GM23338 (cell line): ENCODE results near the gene PPP1R7. TPM values are rescaled to one million over a fixed set of nuclear protein-coding genes. Genes with fewer than 3 reads are reported as not detected.

Experiments used
- ATAC-seq: fragments of 200-7000 bp; cut with Tn5 transposase; 3 replicates; pipeline ENCODE4 v1.9.1; 2020
- DNase-seq: peaks from one replicate; pipeline ENCODE4 v3.0.0-alpha.2; 2015; ENCODE audit warnings: low spot score
- H2AFZ ChIP-seq: fragments of 200-600 bp; sonication (generic); 2 replicates; pipeline ENCODE4 v1.8.0; 2016; ENCODE audit warnings: antibody characterized with exemption, mild to moderate bottlenecking, moderate library complexity
- H3F3A ChIP-seq: fragments of 200-600 bp; sonication (generic); replicated peaks from 2 replicates; pipeline ENCODE4 v1.8.0; 2017; ENCODE audit warnings: antibody characterized with exemption, mixed run types, low read depth
- H3K27ac ChIP-seq: fragments of 200-600 bp; sonication (generic); 2 replicates; pipeline ENCODE4 v1.6.1; 2016; ENCODE audit warnings: low read depth
- H3K27me3 ChIP-seq: fragments of 200-600 bp; sonication (generic); 2 replicates; pipeline ENCODE4 v1.8.0; 2016; ENCODE audit warnings: mild to moderate bottlenecking, mixed run types, moderate library complexity; ENCODE audit not compliant: insufficient read depth
- H3K36me3 ChIP-seq: fragments of 200-600 bp; sonication (generic); 2 replicates; pipeline ENCODE4 v1.8.0; 2016; ENCODE audit warnings: mild to moderate bottlenecking; ENCODE audit not compliant: insufficient read depth
- H3K4me1 ChIP-seq: fragments of 200-600 bp; sonication (generic); 2 replicates; pipeline ENCODE4 v1.8.0; 2016; ENCODE audit warnings: mild to moderate bottlenecking, moderate library complexity; ENCODE audit not compliant: insufficient read depth
- H3K4me2 ChIP-seq: fragments of 200-600 bp; sonication (generic); 2 replicates; pipeline ENCODE4 v1.7.1; 2017; ENCODE audit warnings: mixed run types
- H3K4me3 ChIP-seq: fragments of 200-600 bp; sonication (generic); 2 replicates; pipeline ENCODE4 v1.6.1; 2016; ENCODE audit warnings: mixed run types
- H3K79me2 ChIP-seq: fragments of 200-600 bp; sonication (generic); replicated peaks from 2 replicates; pipeline ENCODE4 v1.8.0; 2017; ENCODE audit warnings: mild to moderate bottlenecking; ENCODE audit not compliant: insufficient read depth
- H3K9me2 ChIP-seq: fragments of 200-600 bp; sonication (generic); 2 replicates; pipeline ENCODE4 v1.8.0; 2017; ENCODE audit not compliant: insufficient read depth
- H4K20me1 ChIP-seq: fragments of 200-600 bp; sonication (generic); replicated peaks from 2 replicates; pipeline ENCODE4 v1.8.0; 2017; ENCODE audit warnings: mild to moderate bottlenecking; ENCODE audit not compliant: insufficient read depth
- H3K27ac Mint-ChIP-seq: 2 replicates; pipeline ENCODE4 v1.8.0; 2020; ENCODE audit warnings: inconsistent platforms, mild to moderate bottlenecking, moderate library complexity, mixed read lengths
- H3K27me3 Mint-ChIP-seq: 3 replicates; pipeline ENCODE4 v1.8.0; 2022; ENCODE audit warnings: low read depth, mild to moderate bottlenecking, moderate library complexity, mixed read lengths, inconsistent platforms; ENCODE audit not compliant: insufficient read depth, poor library complexity
- H3K36me3 Mint-ChIP-seq: 3 replicates; pipeline ENCODE4 v1.8.0; 2021; ENCODE audit warnings: low read depth, mild to moderate bottlenecking, inconsistent platforms, moderate library complexity, mixed read lengths
- H3K4me1 Mint-ChIP-seq: 3 replicates; pipeline ENCODE4 v1.8.0; 2020; ENCODE audit warnings: mild to moderate bottlenecking, inconsistent platforms, mixed read lengths
- H3K4me3 Mint-ChIP-seq: 3 replicates; pipeline ENCODE4 v1.8.0; 2021; ENCODE audit warnings: moderate library complexity, mild to moderate bottlenecking, inconsistent platforms, mixed read lengths
- H3K9me3 Mint-ChIP-seq: 3 replicates; pipeline ENCODE4 v1.8.0; 2020; ENCODE audit warnings: moderate library complexity, mild to moderate bottlenecking, inconsistent platforms, mixed read lengths
- EZH2phosphoT487 ChIP-seq: fragments of 200-600 bp; sonication (generic); IDR thresholded peaks from one replicate; pipeline ENCODE4 v1.8.1; 2018; ENCODE audit warnings: antibody characterized with exemption; ENCODE audit not compliant: unreplicated experiment
- JUNB ChIP-seq: IDR thresholded peaks from one replicate; pipeline ENCODE4 v1.6.1; 2016; ENCODE audit warnings: antibody characterized with exemption; ENCODE audit not compliant: unreplicated experiment
- NANOG ChIP-seq: IDR thresholded peaks from 2 replicates; pipeline ENCODE4 v1.6.1; 2016; ENCODE audit warnings: antibody characterized with exemption, borderline replicate concordance
- POLR2AphosphoS5 ChIP-seq: IDR thresholded peaks from 2 replicates; pipeline ENCODE4 v1.6.1; 2016; ENCODE audit warnings: antibody characterized with exemption, low read depth
- STAT1 ChIP-seq: IDR thresholded peaks from one replicate; pipeline ENCODE4 v1.6.1; 2016; ENCODE audit warnings: antibody characterized with exemption; ENCODE audit not compliant: unreplicated experiment
- ZNF114 ChIP-seq: fragments of 250-450 bp; sonication (Bioruptor Pico); IDR thresholded peaks from 2 replicates; pipeline ENCODE4 v1.5.0; 2020; ENCODE audit warnings: mild to moderate bottlenecking, moderate library complexity
- polyA plus RNA-seq: library from polyadenylated mRNA; unstranded; fragments of >200 nt; fragmentation: Nextera tagmentation; extraction: Ambion mirVana; gene quantifications from 2 replicates; pipeline ENCODE4 v1.2.1, GENCODE V29; 2016
- total RNA-seq: library from RNA; depleted of rRNA; stranded (reverse); fragments of >200 nt; shearing (Covaris generic); gene quantifications from 2 replicates; pipeline ENCODE4 v1.2.3, GENCODE V29; 2014
- TF ChIP-seq, protein P1 (sequence below), 2 experiments: fragments of 200-600 bp in 1 of 2; sonication (generic) in 1 of 2; conservative IDR thresholded peaks; 2 replicates each; pipeline versions ENCODE4 v1.5.1 to v1.6.1; 2016 to 2017; ENCODE audit warnings: antibody characterized with exemption in 2 of 2, low read depth in 2 of 2, mild to moderate bottlenecking in 2 of 2, moderate library complexity in 1 of 2
- TF ChIP-seq, protein P2 (sequence below): IDR thresholded peaks from 2 replicates; pipeline ENCODE4 v1.6.1; 2016; ENCODE audit warnings: antibody characterized with exemption
- TF ChIP-seq, protein P3 (sequence below): IDR thresholded peaks from one replicate; pipeline ENCODE4 v1.6.1; 2018; ENCODE audit warnings: antibody characterized with exemption; ENCODE audit not compliant: unreplicated experiment
- TF ChIP-seq, protein P4 (sequence below): fragments of 250-450 bp; sonication (Bioruptor Pico); IDR thresholded peaks from 2 replicates; pipeline ENCODE4 v1.5.0; 2020; ENCODE audit warnings: mild to moderate bottlenecking, moderate library complexity

PPP1R7 gene
- total and polyA plus RNA-seq, 2 experiments from 2014 or later = 48.2 to 94.3 TPM

DNA sequence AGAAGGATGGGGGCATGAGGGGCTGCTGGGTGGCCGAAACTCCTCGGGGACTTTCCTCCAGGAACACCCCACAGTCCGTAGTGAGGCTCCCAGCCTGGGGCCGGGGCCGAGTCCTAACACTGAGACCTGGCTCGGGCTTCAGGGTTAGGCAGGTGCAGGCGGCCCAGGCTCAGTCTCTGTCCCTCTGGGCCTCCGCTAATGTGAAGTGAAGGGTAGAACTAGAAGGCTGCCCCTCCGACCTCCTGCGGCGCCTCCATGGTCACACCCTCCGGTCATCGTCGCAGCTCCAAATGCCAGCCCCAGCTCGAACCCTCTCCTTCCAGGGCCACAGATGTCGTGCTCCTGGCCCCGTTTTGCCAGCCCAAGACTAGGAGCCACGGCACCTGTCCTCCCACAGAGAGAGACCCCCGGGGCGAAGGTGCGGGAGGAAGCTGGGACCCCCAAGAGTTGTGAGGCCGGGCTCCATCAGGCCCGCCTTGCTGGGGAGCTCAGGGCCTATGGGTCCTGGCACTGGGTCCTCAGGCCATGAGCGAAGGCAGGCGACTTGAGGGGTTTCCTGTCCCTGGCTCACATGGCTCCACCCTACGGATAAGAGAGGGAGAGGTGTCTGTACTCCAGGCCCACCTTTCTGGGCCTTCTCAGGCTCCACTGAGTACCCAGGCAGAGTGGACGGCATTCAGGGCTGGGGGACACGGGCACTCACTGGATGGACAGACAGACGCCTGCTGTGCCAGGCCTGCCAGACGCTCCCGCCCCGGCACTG is 39.0 kb downstream of the PPP1R7 start (continued):
- TF ChIP-seq, protein P1, sequence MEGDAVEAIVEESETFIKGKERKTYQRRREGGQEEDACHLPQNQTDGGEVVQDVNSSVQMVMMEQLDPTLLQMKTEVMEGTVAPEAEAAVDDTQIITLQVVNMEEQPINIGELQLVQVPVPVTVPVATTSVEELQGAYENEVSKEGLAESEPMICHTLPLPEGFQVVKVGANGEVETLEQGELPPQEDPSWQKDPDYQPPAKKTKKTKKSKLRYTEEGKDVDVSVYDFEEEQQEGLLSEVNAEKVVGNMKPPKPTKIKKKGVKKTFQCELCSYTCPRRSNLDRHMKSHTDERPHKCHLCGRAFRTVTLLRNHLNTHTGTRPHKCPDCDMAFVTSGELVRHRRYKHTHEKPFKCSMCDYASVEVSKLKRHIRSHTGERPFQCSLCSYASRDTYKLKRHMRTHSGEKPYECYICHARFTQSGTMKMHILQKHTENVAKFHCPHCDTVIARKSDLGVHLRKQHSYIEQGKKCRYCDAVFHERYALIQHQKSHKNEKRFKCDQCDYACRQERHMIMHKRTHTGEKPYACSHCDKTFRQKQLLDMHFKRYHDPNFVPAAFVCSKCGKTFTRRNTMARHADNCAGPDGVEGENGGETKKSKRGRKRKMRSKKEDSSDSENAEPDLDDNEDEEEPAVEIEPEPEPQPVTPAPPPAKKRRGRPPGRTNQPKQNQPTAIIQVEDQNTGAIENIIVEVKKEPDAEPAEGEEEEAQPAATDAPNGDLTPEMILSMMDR (conservative IDR thresholded peaks at IDR 0.05; ENCODE audit: low read depth in 2 of 2) = no peak
- TF ChIP-seq ZNF114 (no peak), NANOG (no peak), STAT1 (no peak), EZH2phosphoT487 (no peak), POLR2AphosphoS5 (no peak)
- TF ChIP-seq, protein P2, sequence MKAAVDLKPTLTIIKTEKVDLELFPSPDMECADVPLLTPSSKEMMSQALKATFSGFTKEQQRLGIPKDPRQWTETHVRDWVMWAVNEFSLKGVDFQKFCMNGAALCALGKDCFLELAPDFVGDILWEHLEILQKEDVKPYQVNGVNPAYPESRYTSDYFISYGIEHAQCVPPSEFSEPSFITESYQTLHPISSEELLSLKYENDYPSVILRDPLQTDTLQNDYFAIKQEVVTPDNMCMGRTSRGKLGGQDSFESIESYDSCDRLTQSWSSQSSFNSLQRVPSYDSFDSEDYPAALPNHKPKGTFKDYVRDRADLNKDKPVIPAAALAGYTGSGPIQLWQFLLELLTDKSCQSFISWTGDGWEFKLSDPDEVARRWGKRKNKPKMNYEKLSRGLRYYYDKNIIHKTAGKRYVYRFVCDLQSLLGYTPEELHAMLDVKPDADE = no peak
- TF ChIP-seq, protein P3, sequence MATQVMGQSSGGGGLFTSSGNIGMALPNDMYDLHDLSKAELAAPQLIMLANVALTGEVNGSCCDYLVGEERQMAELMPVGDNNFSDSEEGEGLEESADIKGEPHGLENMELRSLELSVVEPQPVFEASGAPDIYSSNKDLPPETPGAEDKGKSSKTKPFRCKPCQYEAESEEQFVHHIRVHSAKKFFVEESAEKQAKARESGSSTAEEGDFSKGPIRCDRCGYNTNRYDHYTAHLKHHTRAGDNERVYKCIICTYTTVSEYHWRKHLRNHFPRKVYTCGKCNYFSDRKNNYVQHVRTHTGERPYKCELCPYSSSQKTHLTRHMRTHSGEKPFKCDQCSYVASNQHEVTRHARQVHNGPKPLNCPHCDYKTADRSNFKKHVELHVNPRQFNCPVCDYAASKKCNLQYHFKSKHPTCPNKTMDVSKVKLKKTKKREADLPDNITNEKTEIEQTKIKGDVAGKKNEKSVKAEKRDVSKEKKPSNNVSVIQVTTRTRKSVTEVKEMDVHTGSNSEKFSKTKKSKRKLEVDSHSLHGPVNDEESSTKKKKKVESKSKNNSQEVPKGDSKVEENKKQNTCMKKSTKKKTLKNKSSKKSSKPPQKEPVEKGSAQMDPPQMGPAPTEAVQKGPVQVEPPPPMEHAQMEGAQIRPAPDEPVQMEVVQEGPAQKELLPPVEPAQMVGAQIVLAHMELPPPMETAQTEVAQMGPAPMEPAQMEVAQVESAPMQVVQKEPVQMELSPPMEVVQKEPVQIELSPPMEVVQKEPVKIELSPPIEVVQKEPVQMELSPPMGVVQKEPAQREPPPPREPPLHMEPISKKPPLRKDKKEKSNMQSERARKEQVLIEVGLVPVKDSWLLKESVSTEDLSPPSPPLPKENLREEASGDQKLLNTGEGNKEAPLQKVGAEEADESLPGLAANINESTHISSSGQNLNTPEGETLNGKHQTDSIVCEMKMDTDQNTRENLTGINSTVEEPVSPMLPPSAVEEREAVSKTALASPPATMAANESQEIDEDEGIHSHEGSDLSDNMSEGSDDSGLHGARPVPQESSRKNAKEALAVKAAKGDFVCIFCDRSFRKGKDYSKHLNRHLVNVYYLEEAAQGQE = no peak

DNA sequence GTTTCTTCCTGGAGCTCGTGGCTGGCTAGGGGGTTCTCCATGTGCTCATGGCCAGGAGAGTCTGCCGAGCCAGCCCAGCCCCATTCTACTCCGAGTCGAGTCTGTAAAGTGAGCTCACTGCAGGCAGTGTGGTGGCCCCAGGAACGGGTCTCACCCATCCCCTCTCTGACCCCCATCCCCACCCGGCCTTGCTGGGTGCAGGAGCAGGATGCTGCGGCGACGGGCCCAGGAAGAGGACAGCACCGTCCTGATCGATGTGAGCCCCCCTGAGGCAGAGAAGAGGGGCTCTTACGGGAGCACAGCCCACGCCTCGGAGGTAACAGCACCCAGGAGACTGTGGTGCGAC is 39.6 kb downstream of the PPP1R7 start:
- H2AFZ ChIP-seq = no peak overlapping the region
- H4K20me1 ChIP-seq = no peaks in the 10 kb centered on the region
- H3K36me3 ChIP-seq = no peaks in the 10 kb centered on the region
- no peak overlapping the region for H3K4me3 ChIP-seq
- no peaks in the 10 kb centered on the region for H3K79me2 ChIP-seq
- Mint-ChIP-seq H3K36me3 (no peaks in the 10 kb centered on the region), H3K4me3 (no peak overlapping the region), H3K9me3 (no peaks in the 10 kb centered on the region), H3K4me1 (peaks cover 3% of the 10 kb centered on the region), H3K27ac (no peak overlapping the region), H3K27me3 (peaks cover 7% of the 10 kb centered on the region)
- no peak for DNase-seq
- H3K4me1 ChIP-seq = no peaks in the 10 kb centered on the region
- H3F3A ChIP-seq = no peaks in the 10 kb centered on the region
- H3K9me2 ChIP-seq = no peaks in the 10 kb centered on the region
- no peak overlapping the region for H3K27ac ChIP-seq
- no peak for ATAC-seq
- H3K27me3 ChIP-seq = no peaks in the 10 kb centered on the region
- no peak overlapping the region for H3K4me2 ChIP-seq
- TF ChIP-seq, protein P4, sequence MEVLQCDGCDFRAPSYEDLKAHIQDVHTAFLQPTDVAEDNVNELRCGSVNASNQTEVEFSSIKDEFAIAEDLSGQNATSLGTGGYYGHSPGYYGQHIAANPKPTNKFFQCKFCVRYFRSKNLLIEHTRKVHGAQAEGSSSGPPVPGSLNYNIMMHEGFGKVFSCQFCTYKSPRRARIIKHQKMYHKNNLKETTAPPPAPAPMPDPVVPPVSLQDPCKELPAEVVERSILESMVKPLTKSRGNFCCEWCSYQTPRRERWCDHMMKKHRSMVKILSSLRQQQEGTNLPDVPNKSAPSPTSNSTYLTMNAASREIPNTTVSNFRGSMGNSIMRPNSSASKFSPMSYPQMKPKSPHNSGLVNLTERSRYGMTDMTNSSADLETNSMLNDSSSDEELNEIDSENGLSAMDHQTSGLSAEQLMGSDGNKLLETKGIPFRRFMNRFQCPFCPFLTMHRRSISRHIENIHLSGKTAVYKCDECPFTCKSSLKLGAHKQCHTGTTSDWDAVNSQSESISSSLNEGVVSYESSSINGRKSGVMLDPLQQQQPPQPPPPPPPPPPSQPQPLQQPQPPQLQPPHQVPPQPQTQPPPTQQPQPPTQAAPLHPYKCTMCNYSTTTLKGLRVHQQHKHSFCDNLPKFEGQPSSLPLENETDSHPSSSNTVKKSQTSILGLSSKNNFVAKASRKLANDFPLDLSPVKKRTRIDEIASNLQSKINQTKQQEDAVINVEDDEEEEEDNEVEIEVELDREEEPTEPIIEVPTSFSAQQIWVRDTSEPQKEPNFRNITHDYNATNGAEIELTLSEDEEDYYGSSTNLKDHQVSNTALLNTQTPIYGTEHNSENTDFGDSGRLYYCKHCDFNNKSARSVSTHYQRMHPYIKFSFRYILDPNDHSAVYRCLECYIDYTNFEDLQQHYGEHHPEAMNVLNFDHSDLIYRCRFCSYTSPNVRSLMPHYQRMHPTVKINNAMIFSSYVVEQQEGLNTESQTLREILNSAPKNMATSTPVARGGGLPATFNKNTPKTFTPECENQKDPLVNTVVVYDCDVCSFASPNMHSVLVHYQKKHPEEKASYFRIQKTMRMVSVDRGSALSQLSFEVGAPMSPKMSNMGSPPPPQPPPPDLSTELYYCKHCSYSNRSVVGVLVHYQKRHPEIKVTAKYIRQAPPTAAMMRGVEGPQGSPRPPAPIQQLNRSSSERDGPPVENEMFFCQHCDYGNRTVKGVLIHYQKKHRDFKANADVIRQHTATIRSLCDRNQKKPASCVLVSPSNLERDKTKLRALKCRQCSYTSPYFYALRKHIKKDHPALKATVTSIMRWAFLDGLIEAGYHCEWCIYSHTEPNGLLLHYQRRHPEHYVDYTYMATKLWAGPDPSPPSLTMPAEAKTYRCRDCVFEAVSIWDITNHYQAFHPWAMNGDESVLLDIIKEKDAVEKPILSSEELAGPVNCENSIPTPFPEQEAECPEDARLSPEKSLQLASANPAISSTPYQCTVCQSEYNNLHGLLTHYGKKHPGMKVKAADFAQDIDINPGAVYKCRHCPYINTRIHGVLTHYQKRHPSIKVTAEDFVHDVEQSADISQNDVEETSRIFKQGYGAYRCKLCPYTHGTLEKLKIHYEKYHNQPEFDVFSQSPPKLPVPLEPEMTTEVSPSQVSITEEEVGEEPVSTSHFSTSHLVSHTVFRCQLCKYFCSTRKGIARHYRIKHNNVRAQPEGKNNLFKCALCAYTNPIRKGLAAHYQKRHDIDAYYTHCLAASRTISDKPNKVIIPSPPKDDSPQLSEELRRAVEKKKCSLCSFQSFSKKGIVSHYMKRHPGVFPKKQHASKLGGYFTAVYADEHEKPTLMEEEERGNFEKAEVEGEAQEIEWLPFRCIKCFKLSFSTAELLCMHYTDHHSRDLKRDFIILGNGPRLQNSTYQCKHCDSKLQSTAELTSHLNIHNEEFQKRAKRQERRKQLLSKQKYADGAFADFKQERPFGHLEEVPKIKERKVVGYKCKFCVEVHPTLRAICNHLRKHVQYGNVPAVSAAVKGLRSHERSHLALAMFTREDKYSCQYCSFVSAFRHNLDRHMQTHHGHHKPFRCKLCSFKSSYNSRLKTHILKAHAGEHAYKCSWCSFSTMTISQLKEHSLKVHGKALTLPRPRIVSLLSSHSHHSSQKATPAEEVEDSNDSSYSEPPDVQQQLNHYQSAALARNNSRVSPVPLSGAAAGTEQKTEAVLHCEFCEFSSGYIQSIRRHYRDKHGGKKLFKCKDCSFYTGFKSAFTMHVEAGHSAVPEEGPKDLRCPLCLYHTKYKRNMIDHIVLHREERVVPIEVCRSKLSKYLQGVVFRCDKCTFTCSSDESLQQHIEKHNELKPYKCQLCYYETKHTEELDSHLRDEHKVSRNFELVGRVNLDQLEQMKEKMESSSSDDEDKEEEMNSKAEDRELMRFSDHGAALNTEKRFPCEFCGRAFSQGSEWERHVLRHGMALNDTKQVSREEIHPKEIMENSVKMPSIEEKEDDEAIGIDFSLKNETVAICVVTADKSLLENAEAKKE (CRISPR knock-in tag) = no peak
- TF ChIP-seq, protein P2 = no peak
- no peak for TF ChIP-seq JUNB
- TF ChIP-seq STAT1 = no peak
